Body of pancreas (tissue), 4 donors: ENCODE results near the gene CNTNAP2. TPM values are rescaled to one million over a fixed set of nuclear protein-coding genes. Genes with fewer than 3 reads are reported as not detected.

ENCODE experiments used
- ATAC-seq: fragments of 150-250 bp; one replicate; pipeline ENCODE4 v1.9.1; 2016
- DNase-seq, 4 donors: peaks; one replicate each; pipeline ENCODE4 v3.0.0-alpha.2; 2019
- H3K27ac ChIP-seq, 4 donors: fragments of 200-600 bp; sonication (generic); 1 replicate in 3 of 4; 2 replicates in 1 of 4; pipeline versions ENCODE4 v1.5.1 to v1.6.1; 2016 to 2019; ENCODE audit warnings: mild to moderate bottlenecking in 1 of 4, mixed read lengths in 1 of 4, moderate library complexity in 1 of 4
- H3K27me3 ChIP-seq, 2 donors: fragments of 200-600 bp; sonication (generic); one replicate each; pipeline ENCODE4 v1.6.0; 2016; ENCODE audit warnings: mild to moderate bottlenecking in 1 of 2
- H3K36me3 ChIP-seq, 2 donors: fragments of 200-600 bp; sonication (generic); replicated peaks in 1 of 2; 2 replicates each; pipeline ENCODE4 v1.5.1; 2016; ENCODE audit warnings: low read depth in 2 of 2; ENCODE audit not compliant: insufficient read depth in 1 of 2
- H3K4me1 ChIP-seq: fragments of 200-600 bp; sonication (generic); one replicate; pipeline ENCODE4 v1.6.0; 2016
- H3K4me3 ChIP-seq, 2 donors: fragments of 200-600 bp; sonication (generic); 1 replicate in 1 of 2; 2 replicates in 1 of 2; pipeline ENCODE4 v1.5.1; 2016 to 2019
- H3K9me3 ChIP-seq, 3 donors: fragments of 200-600 bp; sonication (generic); 1 replicate in 2 of 3; 2 replicates in 1 of 3; pipeline ENCODE4 v1.5.1; 2016
- POLR2A ChIP-seq, 3 donors: fragments of 450-650 bp; IDR thresholded peaks; one replicate each; pipeline ENCODE4 v1.6.1; 2016; ENCODE audit warnings: antibody characterized with exemption in 3 of 3, mild to moderate bottlenecking in 2 of 3
- WGBS, 2 donors: methylation state at CpG; one replicate each; pipeline ENCODE4 v1.1.5; 2017; 5-methylcytosine and 5-hydroxymethylcytosine counted together
- intact Hi-C: fragments of 100-400 bp; cut with DNase I; formaldehyde crosslinking; loops from one replicate; pipeline ENCODE4 v1.15.1; 2023
- total RNA-seq, 2 donors: library from RNA; depleted of rRNA; stranded (reverse); fragments of >200 nt; gene quantifications; one replicate each; pipeline ENCODE4 v1.1.0, GENCODE V29; 2016
- TF ChIP-seq, protein P1 (sequence below), 7 experiments: fragments of 450-650 bp in 4 of 7; fragments of 200-600 bp in 3 of 7; sonication (generic) in 3 of 7; IDR thresholded peaks; one replicate each; pipeline ENCODE4 v1.5.1; 2016 to 2019; ENCODE audit warnings: antibody characterized with exemption in 7 of 7

The CNTNAP2 gene
- total RNA-seq, 2 donors from 2014 or later, result 1.0 TPM; not detected in 1

DNA sequence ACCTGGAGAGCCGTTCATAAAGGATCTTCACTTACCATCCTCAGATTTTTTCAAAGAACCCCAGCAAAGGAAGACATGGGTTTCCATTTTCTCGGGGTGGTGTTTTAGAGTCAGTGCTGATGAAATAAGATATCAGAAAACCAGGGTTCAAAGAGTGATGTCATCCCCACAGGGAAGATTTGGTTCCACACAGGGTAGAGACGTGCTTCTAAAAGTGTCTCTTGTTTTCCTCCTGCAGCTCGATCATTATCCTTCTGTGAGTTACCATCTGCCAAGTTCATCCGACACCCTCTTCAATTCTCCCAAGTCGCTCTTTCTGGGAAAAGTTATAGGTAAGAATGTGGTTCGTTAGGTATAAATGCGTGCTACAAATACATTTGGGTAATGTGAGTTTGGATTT is 2150.2 kb downstream of the CNTNAP2 start:
- DNase-seq (no peak), ATAC-seq (no peak)
- no peak overlapping the region for H3K27ac ChIP-seq
- H3K36me3 ChIP-seq, result no peaks in the 10 kb centered on the region
- H3K27me3 ChIP-seq, result no peaks in the 10 kb centered on the region
- intact Hi-C loops, result no loop called here
- 67 to 70% methylated on average over 8 of the region's 8 CpGs for WGBS, 2 donors
- H3K4me1 ChIP-seq, result peaks cover 6% of the 10 kb centered on the region
- TF ChIP-seq POLR2A (IDR thresholded peaks at IDR 0.05), result no peak
- TF ChIP-seq, protein P1, sequence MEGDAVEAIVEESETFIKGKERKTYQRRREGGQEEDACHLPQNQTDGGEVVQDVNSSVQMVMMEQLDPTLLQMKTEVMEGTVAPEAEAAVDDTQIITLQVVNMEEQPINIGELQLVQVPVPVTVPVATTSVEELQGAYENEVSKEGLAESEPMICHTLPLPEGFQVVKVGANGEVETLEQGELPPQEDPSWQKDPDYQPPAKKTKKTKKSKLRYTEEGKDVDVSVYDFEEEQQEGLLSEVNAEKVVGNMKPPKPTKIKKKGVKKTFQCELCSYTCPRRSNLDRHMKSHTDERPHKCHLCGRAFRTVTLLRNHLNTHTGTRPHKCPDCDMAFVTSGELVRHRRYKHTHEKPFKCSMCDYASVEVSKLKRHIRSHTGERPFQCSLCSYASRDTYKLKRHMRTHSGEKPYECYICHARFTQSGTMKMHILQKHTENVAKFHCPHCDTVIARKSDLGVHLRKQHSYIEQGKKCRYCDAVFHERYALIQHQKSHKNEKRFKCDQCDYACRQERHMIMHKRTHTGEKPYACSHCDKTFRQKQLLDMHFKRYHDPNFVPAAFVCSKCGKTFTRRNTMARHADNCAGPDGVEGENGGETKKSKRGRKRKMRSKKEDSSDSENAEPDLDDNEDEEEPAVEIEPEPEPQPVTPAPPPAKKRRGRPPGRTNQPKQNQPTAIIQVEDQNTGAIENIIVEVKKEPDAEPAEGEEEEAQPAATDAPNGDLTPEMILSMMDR (IDR thresholded peaks at IDR 0.05), result no peak
- no peaks in the 10 kb centered on the region for H3K9me3 ChIP-seq
- H3K4me3 ChIP-seq, result no peak overlapping the region

DNA sequence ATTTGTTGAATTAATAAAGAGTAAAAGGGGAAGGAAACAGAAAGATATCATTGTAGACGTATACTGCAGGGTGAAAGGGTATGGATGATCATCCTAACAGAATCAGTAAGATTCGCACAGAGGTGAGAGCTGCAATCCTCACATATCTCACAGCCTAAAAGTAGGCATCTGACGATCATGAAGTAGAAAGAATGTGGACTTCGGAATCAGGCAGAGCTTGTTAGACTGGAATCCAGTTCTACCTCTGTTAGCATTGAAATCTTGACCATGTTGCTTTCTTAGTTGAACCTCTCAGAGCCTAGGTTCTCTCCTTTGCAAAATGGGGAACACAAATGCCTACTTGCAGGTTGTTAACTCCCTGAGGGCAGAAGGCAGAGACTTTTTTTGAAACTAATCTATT is 2154.0 kb downstream of the CNTNAP2 start:
- WGBS, 2 donors, result 51 to 56% methylated on average over 4 of the region's 4 CpGs
- DNase-seq (no peak), ATAC-seq (no peak)
- Histone ChIP-seq H3K36me3 (no peaks in the 10 kb centered on the region), H3K27ac (no peak overlapping the region), H3K9me3 (no peaks in the 10 kb centered on the region), H3K4me1 (no peaks in the 10 kb centered on the region), H3K4me3 (no peak overlapping the region), H3K27me3 (no peaks in the 10 kb centered on the region)
- intact Hi-C loops, result no loop called here
- no peak for TF ChIP-seq POLR2A (IDR thresholded peaks at IDR 0.05)
- TF ChIP-seq, protein P1 (IDR thresholded peaks at IDR 0.05), result no peak

DNA sequence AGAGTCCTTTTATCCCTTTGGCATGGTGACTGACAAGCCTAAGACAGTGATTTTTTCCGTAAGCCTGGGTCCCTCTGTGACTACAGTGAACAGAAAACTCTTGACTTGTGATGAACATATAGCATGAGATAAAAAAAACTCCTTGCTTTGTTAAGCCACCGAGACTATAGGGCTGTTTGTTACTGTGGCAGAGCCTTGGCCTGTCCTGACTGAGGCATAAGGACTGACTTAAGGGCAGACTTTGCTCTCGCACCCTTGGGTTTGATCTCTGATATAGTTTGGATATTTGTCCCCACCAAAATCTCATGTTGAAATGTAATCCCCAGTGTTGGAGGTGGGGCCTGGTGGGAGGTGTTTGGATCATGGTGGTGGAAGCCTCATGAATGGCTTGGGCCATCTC is 2157.5 kb downstream of the CNTNAP2 start:
- Histone ChIP-seq H3K27ac (no peak overlapping the region), H3K4me3 (no peak overlapping the region), H3K9me3 (no peaks in the 10 kb centered on the region), H3K27me3 (no peaks in the 10 kb centered on the region), H3K36me3 (no peaks in the 10 kb centered on the region), H3K4me1 (no peaks in the 10 kb centered on the region)
- WGBS, 2 donors, result 80 to 82% methylated on average over 3 of the region's 3 CpGs
- ATAC-seq (no peak), DNase-seq (no peak)
- TF ChIP-seq, protein P1 (IDR thresholded peaks at IDR 0.05), result no peak
- TF ChIP-seq POLR2A (IDR thresholded peaks at IDR 0.05), result no peak
- intact Hi-C loops, result no loop called here

DNA sequence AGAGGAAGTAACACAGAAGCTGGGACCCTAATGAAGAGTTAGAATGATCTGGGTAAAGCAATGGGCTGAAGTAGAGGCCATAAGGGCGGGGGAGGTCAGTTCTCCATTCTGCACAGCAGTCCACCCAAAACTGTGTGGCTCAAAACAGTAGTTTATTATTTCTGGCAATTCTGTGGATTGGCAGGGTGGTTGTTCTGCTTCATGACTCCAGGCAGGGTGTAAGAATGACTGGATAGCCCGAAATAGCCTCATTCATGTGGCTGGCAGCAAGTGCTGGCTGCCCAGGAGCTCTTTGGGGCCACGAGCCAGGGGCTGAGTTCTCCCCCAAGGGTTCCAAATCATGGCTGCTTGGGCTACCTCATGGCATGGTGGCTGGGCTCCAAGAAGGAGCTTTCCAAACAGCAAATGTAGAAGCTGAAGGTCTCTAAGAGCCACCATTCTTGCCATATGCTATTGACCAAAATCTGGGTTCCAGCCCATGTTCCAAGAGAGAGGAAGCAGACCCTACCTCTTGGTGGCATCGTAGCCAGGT is 2158.8 kb downstream of the CNTNAP2 start:
- DNase-seq, result no peak
- H3K27me3 ChIP-seq, result no peaks in the 10 kb centered on the region
- intact Hi-C loops, result no loop called here
- H3K4me3 ChIP-seq, result no peak overlapping the region
- H3K36me3 ChIP-seq, result no peaks in the 10 kb centered on the region
- H3K4me1 ChIP-seq, result no peaks in the 10 kb centered on the region
- TF ChIP-seq, protein P1 (IDR thresholded peaks at IDR 0.05), result no peak
- TF ChIP-seq POLR2A (IDR thresholded peaks at IDR 0.05), result no peak
- WGBS, 2 donors, result 68 to 73% methylated on average over 4 of the region's 4 CpGs
- ATAC-seq, result no peak
- no peaks in the 10 kb centered on the region for H3K9me3 ChIP-seq
- no peak overlapping the region for H3K27ac ChIP-seq

DNA sequence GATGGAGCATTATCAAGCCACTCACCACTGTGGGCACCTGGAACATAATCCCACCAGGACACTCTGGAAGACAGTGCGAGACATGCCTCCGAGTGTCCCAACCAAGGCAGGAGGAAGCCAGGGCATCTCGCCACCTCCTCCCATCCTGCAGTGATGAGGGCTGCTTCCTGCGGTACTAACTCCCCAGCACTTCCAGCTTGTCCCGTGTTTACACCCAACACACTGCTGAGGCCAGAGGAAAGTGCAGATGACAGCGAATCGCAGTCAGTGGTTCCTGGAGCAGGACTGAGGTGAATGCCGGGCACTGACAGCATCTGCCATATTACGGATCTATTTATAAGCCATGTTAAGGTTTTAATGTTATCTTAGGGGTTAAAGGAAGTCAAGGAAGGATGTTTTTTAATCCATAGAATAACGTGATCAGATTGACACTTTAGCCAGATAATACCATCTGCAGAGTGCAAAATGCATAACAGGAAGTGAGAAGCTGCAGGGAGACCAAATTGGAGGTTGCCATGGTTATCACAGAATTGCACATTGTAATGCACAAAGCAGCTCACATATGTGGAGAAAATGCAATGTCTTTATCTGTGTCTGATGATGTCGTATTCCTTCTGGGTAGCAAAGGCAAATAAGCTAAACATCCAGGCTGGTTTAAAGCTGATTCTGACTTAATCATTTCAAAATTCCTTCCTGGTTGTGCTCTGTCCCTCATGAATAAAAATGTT is 2159.9 kb downstream of the CNTNAP2 start:
- Histone ChIP-seq H3K27me3 (no peaks in the 10 kb centered on the region), H3K4me3 (no peak overlapping the region), H3K4me1 (no peaks in the 10 kb centered on the region), H3K27ac (no peak overlapping the region), H3K9me3 (no peaks in the 10 kb centered on the region), H3K36me3 (no peaks in the 10 kb centered on the region)
- DNase-seq (no peak), ATAC-seq (no peak)
- intact Hi-C loops, result no loop called here
- WGBS, 2 donors, result 56 to 62% methylated on average over 6 to 11 of the region's 11 CpGs
- TF ChIP-seq, protein P1 (IDR thresholded peaks at IDR 0.05), result no peak
- TF ChIP-seq POLR2A (IDR thresholded peaks at IDR 0.05), result no peak
